Colon (tissue), 2 donors: ENCODE results near the gene SLC10A3.

ENCODE experiments used
- FAIRE-seq: peaks from 2 replicates; lab custom pipeline; 2012; peaks lifted over from hg19 to GRCh38; lab: Jason Lieb, UNC
- donor health status: control.
- donor health status: control.

The SLC10A3 gene

DNA sequence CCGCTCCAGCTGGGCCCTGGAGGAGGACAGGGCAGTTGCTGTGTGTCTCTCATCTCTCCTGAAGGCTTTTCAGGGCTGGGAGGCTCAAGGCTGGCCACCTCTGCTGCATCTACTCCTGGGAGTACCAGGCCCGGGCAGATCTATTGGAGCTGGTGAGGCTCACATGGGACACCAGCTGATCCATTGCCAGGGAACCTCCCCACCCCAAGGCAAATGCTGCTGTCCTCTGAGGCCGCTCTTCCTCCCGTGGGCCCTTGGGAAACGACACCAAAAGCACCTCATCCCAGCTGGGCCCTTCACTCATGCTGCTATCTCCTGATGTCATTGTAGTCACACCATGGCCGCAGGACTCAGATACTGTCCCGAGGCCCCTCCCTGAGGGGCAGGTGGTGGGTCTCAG, 7.6 kb downstream of the SLC10A3 start:
- FAIRE-seq: no peak

DNA sequence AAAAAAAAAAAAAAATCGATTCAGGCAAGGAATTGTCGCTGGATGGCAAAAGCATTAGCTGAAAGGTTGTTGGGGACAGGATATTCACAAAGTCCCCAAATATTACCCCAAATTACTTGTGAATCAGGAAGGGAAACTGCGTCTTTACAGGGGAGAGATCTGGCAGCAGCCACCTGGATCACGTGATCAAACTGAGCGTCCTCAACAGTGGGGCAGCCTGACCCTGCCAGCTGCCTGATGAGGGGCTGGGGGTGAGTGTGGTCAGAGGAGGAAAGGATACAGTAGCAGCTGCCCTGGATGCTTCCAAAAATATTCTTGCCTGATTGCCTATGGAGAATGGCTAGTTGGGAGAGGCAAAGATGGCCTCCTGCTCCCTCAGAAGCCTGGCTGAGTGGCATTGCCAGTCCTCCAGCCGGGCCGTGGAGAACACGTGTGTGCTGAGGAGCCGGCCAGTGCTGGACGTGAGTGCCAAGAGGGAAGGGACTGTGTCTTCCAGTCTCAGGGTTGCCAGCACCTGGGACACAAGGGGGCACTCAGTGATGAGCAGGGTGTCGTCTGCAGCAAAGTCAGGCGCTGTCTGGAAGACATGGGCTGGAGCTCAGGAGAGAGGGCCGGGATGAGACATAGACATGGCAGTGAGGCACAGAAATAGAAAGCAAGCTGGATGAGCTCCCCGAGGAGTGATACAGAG, 8.4 kb downstream of the SLC10A3 start:
- FAIRE-seq: no peak

DNA sequence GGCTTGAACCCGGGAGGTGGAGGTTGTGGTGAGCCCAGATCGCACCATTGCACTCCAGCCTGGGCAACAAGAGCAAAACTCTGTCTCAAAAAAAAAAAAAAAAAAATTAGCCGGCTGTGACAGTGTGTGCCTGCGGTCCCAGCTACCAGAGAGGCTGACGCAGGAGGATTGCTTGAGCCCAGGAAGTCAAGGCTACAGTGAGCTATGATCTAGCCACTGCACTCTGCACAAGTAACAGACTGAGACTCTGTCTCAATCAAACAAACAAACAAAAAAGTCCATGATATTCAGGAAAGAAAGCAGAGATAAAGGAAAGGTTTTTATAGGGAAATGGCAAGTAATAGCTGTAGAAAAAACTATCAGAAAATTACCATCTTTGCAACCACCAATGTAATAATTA, 9.2 kb downstream of the SLC10A3 start:
- no peak for FAIRE-seq

DNA sequence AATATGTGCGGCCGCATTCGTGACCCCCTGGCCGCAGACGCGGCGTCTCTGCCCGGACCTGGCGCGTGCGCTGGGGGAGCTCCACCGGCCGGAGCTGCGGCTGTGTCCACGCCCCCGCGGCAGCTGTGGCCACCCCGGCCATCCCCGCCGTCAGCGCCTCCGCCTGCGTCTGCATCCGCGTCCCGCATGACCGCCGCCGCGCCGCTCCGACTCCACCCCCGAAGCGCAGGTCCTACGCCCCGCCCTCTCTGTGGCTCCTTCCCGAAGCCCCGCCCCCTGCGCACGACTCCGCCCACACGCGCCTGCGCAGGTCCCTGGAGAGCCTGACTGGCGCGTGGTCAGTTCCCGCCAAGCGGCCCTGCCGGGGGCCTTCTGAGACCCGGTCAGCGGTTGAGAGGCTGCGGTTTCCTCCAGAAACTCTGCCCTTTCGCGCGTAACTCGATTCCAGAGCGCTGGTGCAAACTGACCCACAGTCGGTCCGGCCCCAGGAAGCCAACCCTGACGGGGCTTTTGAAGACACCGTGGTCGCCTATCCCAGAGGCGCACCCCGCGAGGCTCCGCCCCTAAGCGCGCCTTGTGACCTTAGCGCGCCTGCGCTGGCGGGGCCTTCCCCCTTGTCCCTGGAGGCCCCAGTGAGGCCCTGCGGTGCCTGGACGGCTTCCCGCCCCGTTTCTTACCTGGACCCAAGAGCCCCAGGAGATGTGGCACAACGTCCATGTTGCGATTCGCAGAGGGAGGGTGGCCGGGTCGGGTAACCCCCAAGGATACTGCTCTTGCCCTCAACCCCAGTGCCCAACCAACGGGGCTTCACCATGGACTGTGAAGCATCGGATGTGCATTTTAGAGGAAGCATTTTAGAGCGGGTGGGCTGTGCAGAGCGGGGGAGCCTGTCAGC, 11.5 kb downstream of the SLC10A3 start, which contains the start of gene LAGE3:
Gene LAGE3 (minus strand): TSS at position 554 of the 895 bp plus-strand sequence. CDS start 366 bp downstream, at position 188.
- no peak for FAIRE-seq

DNA sequence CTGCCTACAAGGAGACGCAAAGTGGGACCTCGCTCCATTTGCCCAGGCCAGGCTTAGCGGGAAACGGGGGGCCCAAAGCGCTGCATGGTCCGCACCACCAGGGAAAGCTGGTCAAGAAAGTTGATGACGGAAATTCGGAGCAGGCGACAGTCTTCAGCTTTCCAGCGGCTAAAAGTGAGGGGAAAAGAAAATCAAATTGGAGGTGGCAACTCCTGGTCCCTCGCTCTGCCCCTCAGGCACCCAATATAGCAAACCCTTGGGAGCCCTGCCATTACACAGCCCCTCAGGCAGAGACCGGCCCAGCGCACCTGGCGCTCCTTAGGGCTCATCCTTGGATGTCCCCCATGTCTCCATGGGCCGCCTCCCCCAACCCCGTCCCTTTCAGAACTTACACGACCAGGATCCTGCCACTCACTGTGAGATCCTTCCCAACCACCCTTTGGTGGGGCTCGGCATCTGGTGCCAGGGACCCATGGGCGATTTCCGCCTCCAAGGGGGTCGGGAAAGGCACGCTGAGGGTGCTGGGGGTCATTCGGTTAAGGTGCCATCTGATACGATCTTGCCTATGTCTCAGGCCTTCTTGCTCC, 12.4 kb downstream of the SLC10A3 start:
- FAIRE-seq: no peak

DNA sequence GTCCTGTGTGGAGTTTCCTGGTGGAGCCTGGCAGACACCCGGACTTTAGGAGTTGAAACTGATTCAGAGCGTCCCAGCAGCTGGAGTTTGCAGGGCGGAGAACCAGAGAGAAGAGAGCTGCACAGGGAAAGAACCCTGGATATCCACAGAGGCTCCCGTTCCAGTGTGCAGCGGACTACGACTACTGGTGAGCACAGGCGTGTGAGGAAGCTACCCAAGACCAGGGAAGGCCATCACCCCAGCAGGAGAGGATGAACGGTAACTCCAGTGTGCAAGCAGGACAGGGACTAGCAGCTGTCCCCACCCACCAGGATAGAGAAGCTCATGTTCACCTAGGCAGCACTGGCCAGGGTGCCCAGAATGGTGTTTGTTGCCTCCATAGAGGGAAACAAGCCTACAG, 13.6 kb downstream of the SLC10A3 start:
- FAIRE-seq: no peak

DNA sequence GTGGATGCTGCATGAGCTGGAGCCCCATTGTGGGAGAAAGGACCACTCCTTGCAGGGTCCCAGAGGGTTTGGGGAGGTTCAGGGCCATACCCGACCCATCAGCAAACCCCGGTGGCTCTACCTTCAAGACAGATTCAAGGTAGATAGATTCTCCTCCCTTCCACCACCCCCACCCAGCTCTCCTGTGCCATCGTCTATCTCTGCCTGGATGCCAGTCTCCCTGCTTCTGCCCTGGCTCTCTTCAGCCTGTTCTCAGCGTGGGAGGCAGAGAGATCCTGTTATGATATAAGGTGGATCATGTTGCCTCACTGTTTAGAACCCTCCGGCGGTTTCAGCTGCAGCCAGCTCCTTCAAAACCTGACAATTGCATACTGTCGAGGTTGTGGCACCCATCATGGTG, 16.7 kb downstream of the SLC10A3 start:
- FAIRE-seq: no peak

DNA sequence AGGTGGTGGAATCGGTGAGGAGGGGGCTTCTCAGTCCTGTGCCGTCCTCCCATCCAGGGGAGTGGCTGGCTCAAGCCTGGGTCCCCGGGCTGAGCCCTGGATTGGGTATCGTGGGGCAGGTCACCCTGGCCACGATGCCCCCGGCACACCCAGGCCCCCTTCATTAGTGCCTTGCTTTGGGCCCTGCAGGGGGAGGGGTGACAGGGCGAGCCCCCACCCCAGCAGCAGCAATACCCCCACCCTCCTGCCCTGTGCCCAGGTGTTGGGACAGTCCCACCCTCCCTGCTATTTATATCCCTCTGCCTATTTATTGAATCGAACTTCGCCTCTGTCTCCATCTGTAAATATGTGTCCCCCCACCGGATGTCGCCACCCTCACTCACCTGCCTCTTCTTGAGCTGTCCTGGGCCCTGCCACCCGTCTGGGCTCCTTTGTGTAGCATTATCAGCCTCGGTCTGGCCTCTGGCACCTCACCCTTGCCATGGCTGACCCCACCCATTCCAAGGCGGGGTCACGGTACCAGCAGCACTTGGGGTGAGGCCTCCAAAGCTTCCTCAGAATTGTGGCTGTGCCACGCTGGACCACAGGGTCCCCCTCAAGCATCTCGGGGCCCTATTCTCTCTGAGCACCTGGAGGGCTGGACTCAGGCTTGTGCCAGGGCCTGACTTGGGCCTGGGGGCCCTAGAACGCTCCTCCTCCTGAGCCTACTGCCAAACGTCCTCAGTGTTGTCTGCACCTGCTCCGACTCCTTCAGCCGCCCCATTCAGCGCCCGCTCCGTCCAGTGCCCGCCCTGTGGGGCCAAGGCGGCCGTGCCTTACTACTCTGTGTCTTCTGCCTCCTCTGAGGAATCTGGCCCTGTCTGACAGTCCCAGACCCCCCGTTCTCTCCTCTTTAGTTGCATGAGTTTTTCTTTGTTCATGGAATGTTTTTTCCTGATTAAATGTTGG, 17.5 kb downstream of the SLC10A3 start:
- no peak for FAIRE-seq

DNA sequence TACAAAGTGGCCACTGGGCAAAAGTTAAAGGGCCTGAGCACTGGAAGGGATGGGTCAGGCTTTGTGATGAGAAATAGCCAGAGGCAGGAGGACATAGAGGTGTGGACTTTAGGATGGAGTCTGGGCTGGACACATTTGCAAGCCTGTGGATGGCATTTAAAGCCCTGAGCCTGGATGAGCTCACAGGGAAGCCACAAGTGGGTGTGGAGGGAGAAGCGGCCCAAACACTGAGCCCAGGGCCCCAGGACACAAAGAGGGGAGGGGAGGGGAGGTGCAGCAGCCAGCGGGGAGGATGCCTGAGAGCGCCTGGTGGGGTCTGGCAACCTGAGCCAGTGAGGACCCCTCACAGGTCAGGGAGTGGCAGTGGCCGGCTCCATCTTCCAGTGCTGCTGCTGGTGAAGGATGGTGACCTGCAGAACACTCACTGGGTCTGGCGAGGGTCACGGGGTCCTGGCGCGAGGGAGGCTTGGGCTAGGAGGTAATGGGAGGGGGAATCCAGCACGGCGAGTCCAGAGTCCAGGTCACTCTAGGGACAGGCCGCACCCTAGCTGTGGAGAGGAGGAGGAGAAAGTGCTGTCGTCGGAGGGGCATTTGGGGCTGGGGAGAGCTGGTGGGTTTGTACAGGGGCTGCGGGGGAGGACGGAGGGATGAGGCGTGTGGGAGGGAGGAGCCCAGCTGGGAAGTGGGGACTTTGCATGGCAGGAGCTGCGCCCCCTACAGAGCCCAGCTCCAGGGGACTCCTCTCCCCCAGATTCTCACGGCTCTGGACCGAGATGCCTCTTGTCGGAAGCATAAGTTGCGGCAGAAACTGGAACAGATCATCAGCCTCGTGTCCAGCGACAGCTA, 18.4 kb downstream of the SLC10A3 start:
- no peak for FAIRE-seq

DNA sequence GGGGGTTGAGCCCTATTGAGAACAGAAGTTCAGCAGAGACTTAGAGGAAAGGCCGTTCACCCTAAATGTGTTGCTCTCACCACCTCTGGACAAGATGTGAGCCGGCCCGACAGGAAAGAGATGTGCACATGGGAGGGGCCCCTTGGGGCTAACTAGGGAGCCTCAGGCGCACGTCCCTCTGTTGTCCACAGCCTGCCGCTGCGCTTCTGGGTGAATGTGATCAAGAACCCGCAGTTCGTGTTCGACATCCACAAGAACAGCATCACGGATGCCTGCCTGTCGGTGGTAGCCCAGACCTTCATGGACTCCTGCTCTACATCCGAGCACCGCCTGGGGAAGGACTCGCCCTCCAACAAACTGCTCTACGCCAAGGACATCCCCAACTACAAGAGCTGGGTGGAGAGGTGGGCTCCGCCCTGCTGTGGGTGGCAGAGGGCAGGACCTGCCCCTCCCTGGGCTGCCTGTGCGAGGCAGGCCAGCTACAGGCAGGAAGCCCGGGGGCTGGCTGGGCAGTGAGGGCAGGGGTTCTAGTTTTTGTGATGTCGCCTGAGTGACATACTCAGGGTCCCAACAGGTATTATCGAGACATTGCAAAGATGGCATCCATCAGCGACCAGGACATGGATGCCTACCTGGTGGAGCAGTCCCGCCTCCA, 19.4 kb downstream of the SLC10A3 start:
- no peak for FAIRE-seq

DNA sequence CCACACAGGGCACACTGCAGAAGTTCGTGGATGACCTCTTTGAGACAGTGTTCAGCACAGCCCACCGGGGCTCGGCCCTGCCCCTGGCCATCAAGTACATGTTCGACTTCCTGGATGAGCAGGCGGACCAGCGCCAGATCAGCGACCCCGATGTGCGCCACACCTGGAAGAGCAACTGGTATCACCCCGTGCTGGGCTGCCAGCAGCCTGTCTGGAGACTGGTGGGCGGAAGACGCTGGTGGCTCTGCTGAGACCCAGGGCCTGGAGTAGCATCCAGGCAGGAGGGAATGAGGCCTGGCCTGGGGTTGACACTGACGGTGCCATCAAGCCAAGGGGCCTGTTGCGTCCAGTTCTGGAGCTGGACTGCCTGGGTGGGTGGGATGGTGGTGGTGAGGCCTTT, 20.0 kb downstream of the SLC10A3 start:
- no peak for FAIRE-seq

DNA sequence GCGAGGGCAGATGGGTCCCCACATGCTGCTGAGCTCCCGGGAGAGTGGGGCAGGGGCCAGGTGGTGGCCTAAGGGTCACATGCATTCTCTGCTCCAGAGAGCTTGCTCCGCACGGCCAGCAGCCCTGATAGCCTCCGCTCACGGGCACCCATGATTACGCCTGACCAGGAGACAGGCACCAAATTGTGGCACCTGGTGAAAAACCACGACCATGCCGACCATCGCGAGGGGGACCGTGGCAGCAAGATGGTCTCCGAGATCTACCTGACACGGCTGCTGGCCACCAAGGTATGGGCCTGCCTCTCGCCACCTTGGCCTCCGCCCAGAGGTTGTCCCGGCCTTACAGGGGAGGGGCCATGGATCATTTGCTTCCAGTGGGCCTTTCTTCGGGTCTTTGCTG, 20.5 kb downstream of the SLC10A3 start:
- FAIRE-seq: no peak

DNA sequence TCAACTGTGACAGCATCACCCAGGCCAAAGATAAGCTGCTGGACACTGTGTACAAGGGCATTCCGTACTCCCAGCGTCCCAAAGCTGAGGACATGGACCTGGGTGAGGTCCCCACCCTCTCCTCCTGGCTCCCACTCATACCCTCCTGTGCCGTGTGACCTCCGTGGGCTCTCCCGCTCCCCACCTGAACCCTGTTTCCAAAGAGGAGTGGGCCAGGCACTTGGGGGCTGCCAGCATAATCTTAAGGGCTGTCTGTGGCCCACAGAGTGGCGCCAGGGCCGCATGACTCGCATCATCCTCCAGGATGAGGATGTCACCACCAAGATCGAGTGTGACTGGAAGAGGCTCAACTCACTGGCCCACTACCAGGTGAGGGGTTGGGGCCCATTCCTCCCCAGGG, 21.3 kb downstream of the SLC10A3 start:
- FAIRE-seq: no peak

DNA sequence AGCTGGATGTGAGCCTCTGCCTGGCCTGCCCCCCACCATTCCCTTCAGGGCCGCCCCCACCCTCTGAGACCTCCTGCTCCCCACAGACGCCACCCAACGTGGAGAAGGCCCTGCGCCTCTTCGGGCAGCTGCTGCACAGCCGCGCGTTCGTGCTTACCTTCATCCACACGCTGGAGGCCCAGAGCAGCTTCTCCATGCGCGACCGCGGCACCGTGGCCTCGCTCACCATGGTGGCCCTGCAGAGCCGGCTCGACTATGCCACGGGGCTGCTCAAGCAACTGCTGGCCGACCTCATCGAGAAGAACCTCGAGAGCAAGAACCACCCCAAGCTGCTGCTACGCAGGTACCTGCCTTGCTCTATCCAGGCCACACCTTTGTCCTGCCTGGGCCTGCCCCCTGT, 22.2 kb downstream of the SLC10A3 start:
- FAIRE-seq: no peak

DNA sequence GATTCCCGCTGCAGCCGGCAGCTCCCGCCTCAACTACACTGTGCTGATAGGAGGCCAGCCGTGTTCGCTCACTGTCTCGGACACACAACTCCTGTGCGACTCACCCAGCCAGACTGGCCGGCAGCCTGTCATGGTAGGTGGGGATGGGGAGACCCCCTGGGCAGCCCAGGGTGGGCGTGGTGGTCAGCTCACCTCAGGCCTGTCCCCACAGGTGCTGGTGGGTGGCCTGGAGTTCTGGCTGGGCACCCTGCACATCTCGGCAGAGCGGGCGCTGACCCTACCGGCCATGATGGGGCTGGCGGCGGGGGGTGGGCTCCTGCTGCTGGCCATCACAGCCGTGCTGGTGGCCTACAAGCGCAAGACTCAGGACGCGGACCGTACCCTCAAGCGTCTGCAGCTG, 22.9 kb downstream of the SLC10A3 start:
- FAIRE-seq: no peak

DNA sequence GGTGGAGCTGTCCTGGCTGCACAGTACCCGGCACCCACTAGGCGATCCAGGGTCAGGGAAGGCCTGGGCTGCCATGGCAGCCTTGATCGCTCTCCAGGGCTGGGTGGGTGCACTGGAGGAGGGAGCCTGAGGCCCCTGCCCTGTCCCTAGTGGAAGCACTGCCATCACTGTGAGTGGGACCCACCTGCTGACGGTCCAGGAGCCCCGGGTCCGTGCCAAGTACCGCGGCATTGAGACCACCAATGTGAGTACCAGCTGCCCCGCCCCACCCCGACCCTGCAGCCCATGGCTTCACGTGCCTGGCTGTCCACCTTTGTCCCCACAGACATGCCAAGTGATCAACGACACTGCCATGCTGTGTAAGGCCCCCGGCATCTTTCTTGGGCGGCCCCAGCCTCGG, 23.5 kb downstream of the SLC10A3 start:
- no peak for FAIRE-seq

DNA sequence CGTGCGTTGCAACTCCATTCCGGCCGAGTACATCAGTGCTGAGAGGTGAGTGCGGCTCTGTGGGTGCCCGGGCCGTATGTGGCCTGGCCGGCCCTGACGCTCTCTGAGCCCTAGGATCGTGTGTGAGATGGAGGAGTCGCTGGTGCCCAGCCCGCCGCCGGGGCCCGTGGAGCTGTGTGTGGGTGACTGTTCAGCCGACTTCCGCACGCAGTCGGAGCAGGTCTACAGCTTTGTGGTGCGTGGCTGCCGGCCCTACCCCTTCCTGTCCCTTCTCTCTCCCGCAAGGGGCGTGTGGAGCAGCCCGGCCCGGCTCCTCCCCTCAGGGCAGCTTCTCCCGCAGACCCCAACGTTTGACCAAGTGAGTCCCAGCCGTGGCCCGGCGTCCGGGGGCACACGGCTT, 24.4 kb downstream of the SLC10A3 start:
- FAIRE-seq: no peak

DNA sequence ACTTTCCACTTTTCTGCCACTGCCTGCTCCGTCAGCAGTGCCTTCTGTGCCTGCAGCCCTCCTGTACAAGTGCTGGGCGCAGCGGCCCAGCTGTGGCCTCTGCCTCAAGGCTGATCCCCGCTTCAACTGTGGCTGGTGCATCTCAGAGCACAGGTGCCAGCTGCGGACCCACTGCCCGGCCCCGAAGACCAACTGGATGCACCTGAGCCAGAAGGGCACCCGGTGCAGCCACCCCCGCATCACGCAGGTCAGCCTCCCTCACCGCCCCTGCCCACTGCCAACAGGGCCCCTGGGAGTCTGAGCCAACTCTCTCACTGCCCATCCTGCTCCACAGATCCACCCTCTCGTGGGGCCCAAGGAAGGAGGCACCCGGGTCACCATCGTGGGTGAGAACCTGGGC, 24.8 kb downstream of the SLC10A3 start:
- no peak for FAIRE-seq

DNA sequence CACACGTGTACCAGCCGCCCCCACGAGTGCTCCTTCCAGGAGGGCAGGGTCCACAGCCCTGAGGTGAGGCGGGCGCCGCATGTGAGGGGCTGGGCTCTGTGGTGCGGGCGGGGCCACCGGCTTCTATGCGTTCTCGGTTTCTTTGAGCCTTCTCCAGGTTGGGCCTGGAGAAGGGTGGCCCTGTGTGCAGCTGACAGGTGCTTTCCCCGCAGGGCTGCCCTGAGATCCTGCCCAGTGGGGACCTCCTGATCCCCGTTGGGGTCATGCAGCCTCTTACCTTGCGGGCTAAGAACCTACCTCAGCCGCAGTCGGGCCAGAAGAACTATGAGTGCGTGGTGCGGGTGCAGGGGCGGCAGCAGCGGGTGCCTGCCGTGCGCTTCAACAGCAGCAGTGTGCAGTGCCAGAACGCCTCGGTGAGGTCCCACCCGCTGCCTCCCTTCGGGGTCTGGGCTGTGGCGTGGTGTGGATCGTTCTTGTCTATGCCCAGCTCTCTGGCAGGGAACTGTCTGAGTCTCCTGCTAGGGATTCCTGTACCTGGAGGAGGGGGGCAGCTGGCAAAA, 25.5 kb downstream of the SLC10A3 start:
- FAIRE-seq: no peak

DNA sequence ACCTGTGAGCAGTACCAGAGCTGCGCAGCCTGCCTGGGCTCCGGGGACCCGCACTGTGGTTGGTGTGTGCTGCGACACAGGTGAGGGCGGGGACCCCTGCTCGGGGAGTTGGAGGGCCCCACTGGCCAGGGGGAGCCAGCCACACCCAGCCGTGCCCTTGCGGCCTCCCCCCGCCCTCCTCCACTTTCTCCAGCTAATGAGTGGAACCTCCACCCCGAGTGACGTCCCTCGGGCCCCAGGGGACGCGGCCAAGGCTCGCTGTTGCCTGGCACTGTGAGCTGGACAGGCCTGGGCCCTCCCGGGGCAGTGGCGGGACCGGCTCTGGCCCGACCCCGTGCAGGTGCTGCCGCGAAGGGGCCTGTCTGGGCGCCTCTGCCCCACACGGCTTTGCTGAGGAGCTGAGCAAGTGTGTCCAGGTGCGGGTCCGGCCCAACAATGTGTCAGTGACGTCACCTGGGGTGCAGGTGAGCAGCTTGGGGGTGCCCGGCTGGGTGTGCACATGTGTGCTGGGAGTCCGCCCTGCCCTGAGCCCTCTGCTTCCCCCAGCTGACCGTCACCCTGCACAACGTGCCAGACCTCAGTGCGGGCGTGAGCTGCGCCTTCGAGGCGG, 26.7 kb downstream of the SLC10A3 start:
- FAIRE-seq: no peak
